H1 (cell line): Measurements from ENCODE around the gene RNASE2. TPM values are rescaled to one million over a fixed set of nuclear protein-coding genes. Genes with fewer than 3 reads are reported as not detected.

Experiments
- BCL11A ChIP-seq, 2 experiments: IDR thresholded peaks; one replicate each; pipeline ENCODE4 v1.6.1; 2011; ENCODE audit warnings: low read depth in 2 of 2, low read length in 2 of 2, mild to moderate bottlenecking in 2 of 2
- CBX5 ChIP-seq: fragments of 300-800, 300-1000 bp; sonication (generic); IDR thresholded peaks from 2 replicates; pipeline ENCODE4 v1.7.1; 2016; ENCODE audit warnings: antibody characterized with exemption, low read length, low read depth
- CBX8 ChIP-seq: fragments of 300-800, 300-1000 bp; sonication (generic); IDR thresholded peaks from 2 replicates; pipeline ENCODE4 v1.7.1; 2016; ENCODE audit warnings: low read depth, low read length, borderline replicate concordance
- EZH2 ChIP-seq: fragments of 200-600 bp; sonication (generic); IDR thresholded peaks from 2 replicates; pipeline ENCODE4 v1.7.1; 2012; ENCODE audit warnings: low read depth, mild to moderate bottlenecking, moderate library complexity, low read length, inconsistent platforms; ENCODE audit not compliant: severe bottlenecking
- JUN ChIP-seq: IDR thresholded peaks from 2 replicates; pipeline ENCODE4 v1.6.1; 2011; ENCODE audit warnings: low read depth, mild to moderate bottlenecking, improper control_type of control experiment, low read length
- KDM1A ChIP-seq: fragments of 200-600, 300-600 bp; sonication (generic); IDR thresholded peaks from 2 replicates; pipeline ENCODE4 v1.7.1; 2016; ENCODE audit warnings: mild to moderate bottlenecking, low read length, borderline replicate concordance
- POU5F1 ChIP-seq: IDR thresholded peaks from 2 replicates; pipeline ENCODE4 v1.6.1; 2011; ENCODE audit warnings: low read depth, mild to moderate bottlenecking, low read length, moderate library complexity
- RBBP5 ChIP-seq: IDR thresholded peaks from 2 replicates; pipeline ENCODE4 v1.7.1; 2012; ENCODE audit warnings: low read depth, mild to moderate bottlenecking, inconsistent platforms, low read length, moderate library complexity, borderline replicate concordance
- SIN3A ChIP-seq, 2 experiments: IDR thresholded peaks in 1 of 2; conservative IDR thresholded peaks in 1 of 2; 2 replicates each; pipeline ENCODE4 v1.6.1; 2011 to 2012; ENCODE audit warnings: low read length in 2 of 2, improper control_type of control experiment in 1 of 2, low read depth in 1 of 2, mild to moderate bottlenecking in 1 of 2
- SP2 ChIP-seq: IDR thresholded peaks from 2 replicates; pipeline ENCODE4 v1.6.1; 2012; ENCODE audit warnings: mild to moderate bottlenecking, low read length, inconsistent platforms
- SP4 ChIP-seq: IDR thresholded peaks from 2 replicates; pipeline ENCODE4 v1.6.1; 2012; ENCODE audit warnings: low read length, inconsistent platforms
- TEAD4 ChIP-seq: IDR thresholded peaks from 2 replicates; pipeline ENCODE4 v1.6.1; 2012; ENCODE audit warnings: low read depth, low read length, inconsistent platforms, mixed read lengths
- polyA plus RNA-seq, 7 experiments: library from polyadenylated mRNA; depleted of rRNA in 3 of 7; stranded (reverse) in 5 of 7; unstranded in 2 of 7; fragments of >200 nt in 5 of 7; fragments of 200-250 nt in 2 of 7; gene quantifications; 1 replicate in 5 of 7; 2 replicates in 1 of 7; 4 replicates in 1 of 7; pipeline versions ENCODE4 v1.2.1 to v1.2.3, GENCODE V29; 2011 to 2013; ENCODE audit warnings: missing spikeins in 2 of 7, mixed read lengths in 2 of 7
- total RNA-seq: library from RNA; stranded (reverse); fragmentation: NEBNext Ultra II Directional; extraction: Animal tissue kit (Norgen Biotek cat#: 25700); gene quantifications from 2 replicates; pipeline ENCODE4 v1.2.1, GENCODE V29; 2021

Gene RNASE2
- total and polyA plus RNA-seq, 2 of the 8 experiments (the other 6 are each of a cell fraction or from before 2014, with no cell fraction given): not detected

- no peak for TF ChIP-seq POU5F1
- no peak for TF ChIP-seq TEAD4
- TF ChIP-seq KDM1A: peak; percentile 43; the same call in 1 of the 2 replicates
- no peak for TF ChIP-seq CBX5
- TF ChIP-seq SIN3A (conservative IDR thresholded peaks at IDR 0.05 in 1 of 2, IDR thresholded peaks at IDR 0.05 in 1 of 2; ENCODE audit: low read depth in 1 of 2, low read length in 2 of 2): peak; percentile 64 to 89; a peak in 3 of 4 replicates
- no peak for TF ChIP-seq EZH2
- TF ChIP-seq CBX8: no peak
- no peak for TF ChIP-seq SP4
- TF ChIP-seq SP2: no peak
- TF ChIP-seq BCL11A (IDR thresholded peaks at IDR 0.05; ENCODE audit: low read depth in 2 of 2, low read length in 2 of 2): no peak
- TF ChIP-seq RBBP5: no peak
- TF ChIP-seq JUN: no peak
These were observed 34.7 kb downstream of the RNASE2 start, which contains the start of gene METTL17 (continued) for GRCh38 chr14:20989787-20990600.
